Activated effector memory CD4-positive, alpha-beta T cell treated with anti-CD3 and anti-CD28 coated beads, Interleukin-2, amount 50 U/mL, for 16 hours (primary cell): ENCODE data around the gene DOCK4.

Experiments used
- DNase-seq: peaks from one replicate; pipeline ENCODE4 v3.0.0-alpha.2; 2020

The DOCK4 gene

GRCh38 chr7:111784296-111784695 lies 421.9 kb downstream of the DOCK4 start:
- DNase-seq = no peak

GRCh38 chr7:111783854-111784253 lies 422.3 kb downstream of the DOCK4 start:
- no peak for DNase-seq

GRCh38 chr7:111780527-111780926 lies 425.7 kb downstream of the DOCK4 start:
- DNase-seq = no peak

GRCh38 chr7:111775206-111775605 lies 431.0 kb downstream of the DOCK4 start:
- DNase-seq = no peak

- no peak for DNase-seq
These were observed 433.5 kb downstream of the DOCK4 start for GRCh38 chr7:111772716-111773115.

- no peak for DNase-seq
These were observed 434.6 kb downstream of the DOCK4 start for GRCh38 chr7:111771638-111772037.

- no peak for DNase-seq
These were observed 436.1 kb downstream of the DOCK4 start for GRCh38 chr7:111770116-111770515.

- no peak for DNase-seq
These were observed 440.2 kb downstream of the DOCK4 start for GRCh38 chr7:111765751-111766643.

- DNase-seq = no peak
These were observed 442.9 kb downstream of the DOCK4 start for GRCh38 chr7:111763221-111763801.

- DNase-seq = no peak
These were observed 443.4 kb downstream of the DOCK4 start for GRCh38 chr7:111762799-111763198.

- DNase-seq = no peak
These were observed 444.0 kb downstream of the DOCK4 start for GRCh38 chr7:111762211-111762610.

- DNase-seq = no peak
These were observed 446.2 kb downstream of the DOCK4 start for GRCh38 chr7:111760043-111760442.

GRCh38 chr7:111758332-111758731 lies 447.9 kb downstream of the DOCK4 start:
- DNase-seq = no peak

- no peak for DNase-seq
These were observed 449.5 kb downstream of the DOCK4 start for GRCh38 chr7:111756687-111757178.

GRCh38 chr7:111755383-111755782 lies 450.8 kb downstream of the DOCK4 start:
- DNase-seq = no peak

- DNase-seq = no peak
These were observed 452.2 kb downstream of the DOCK4 start for GRCh38 chr7:111753968-111754367.

- DNase-seq = peak; percentile 82
These were observed 454.1 kb downstream of the DOCK4 start for GRCh38 chr7:111752022-111752582.

- no peak for DNase-seq
These were observed 455.3 kb downstream of the DOCK4 start for GRCh38 chr7:111750878-111751277.

GRCh38 chr7:111750228-111750627 lies 456.0 kb downstream of the DOCK4 start:
- no peak for DNase-seq

- no peak for DNase-seq
These were observed 456.6 kb downstream of the DOCK4 start for GRCh38 chr7:111749625-111750024.

GRCh38 chr7:111747718-111748117 lies 458.5 kb downstream of the DOCK4 start:
- DNase-seq = no peak

GRCh38 chr7:111746950-111747349 lies 459.2 kb downstream of the DOCK4 start:
- DNase-seq = no peak

GRCh38 chr7:111744501-111745155 lies 461.6 kb downstream of the DOCK4 start:
- DNase-seq = no peak
